Nephron progenitor cell (in vitro differentiated cells): ENCODE data around the gene RPL18A.

ENCODE experiments used
- DNase-seq: peaks from one replicate; pipeline ENCODE4 v3.0.0; 2021
- H3K27ac Mint-ChIP-seq: 2 replicates; pipeline ENCODE4 v1.8.0; 2021; ENCODE audit warnings: mild to moderate bottlenecking, moderate library complexity, mixed read lengths
- H3K27me3 Mint-ChIP-seq: 2 replicates; pipeline ENCODE4 v1.8.0; 2021; ENCODE audit warnings: mild to moderate bottlenecking, low read depth, mixed read lengths; ENCODE audit not compliant: poor library complexity
- H3K36me3 Mint-ChIP-seq: 2 replicates; pipeline ENCODE4 v1.8.0; 2021; ENCODE audit warnings: low read depth, mixed read lengths
- H3K4me1 Mint-ChIP-seq: 2 replicates; pipeline ENCODE4 v1.8.0; 2021; ENCODE audit warnings: mixed read lengths
- H3K4me3 Mint-ChIP-seq: 2 replicates; pipeline ENCODE4 v1.8.0; 2021; ENCODE audit warnings: mild to moderate bottlenecking, moderate library complexity, mixed read lengths
- H3K9me3 Mint-ChIP-seq: 2 replicates; pipeline ENCODE4 v1.8.0; 2021; ENCODE audit warnings: mild to moderate bottlenecking, moderate library complexity, mixed read lengths
- CTCF ChIP-seq: fragments of 200-600 bp; sonication (generic); IDR thresholded peaks from 2 replicates; pipeline ENCODE4 v1.5.0; 2021; ENCODE audit warnings: antibody characterized with exemption

Gene RPL18A

DNA sequence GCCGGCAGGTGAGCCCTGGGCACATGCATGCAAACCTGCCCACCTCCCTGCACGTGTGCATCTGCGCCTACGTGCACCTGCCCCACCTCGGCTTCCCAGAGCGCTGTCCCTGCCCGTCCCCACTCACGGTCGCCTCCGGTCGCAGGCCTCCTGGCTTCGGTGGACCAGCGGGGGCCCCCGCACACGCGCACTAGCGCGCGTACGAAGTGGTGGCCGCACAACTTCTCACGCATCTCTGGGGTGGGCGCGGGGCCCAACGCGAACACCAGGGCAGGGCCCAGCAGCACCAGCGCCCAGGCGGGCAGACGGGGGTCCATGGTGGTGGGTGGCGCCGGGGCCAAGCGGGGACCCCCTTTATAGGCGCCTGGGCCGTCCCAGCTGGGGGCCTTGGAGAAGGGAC is 38.5 kb upstream of the RPL18A start, which contains the start of gene INSL3:
TSS of gene INSL3 (minus strand) at position 330 of the 400 bp plus-strand sequence. CDS start at position 317, 13 bp downstream.
- no peak within 1 kb of the TSS for H3K4me3 Mint-ChIP-seq
- TF ChIP-seq CTCF = no peak
- no peaks in the 10 kb centered on the region for H3K36me3 Mint-ChIP-seq
- no peaks in the 10 kb centered on the region for H3K9me3 Mint-ChIP-seq
- H3K4me1 Mint-ChIP-seq = peaks cover 11% of the 10 kb centered on the region
- H3K27ac Mint-ChIP-seq = no peak within 1 kb of the TSS
- peaks cover 17% of the 10 kb centered on the region for H3K27me3 Mint-ChIP-seq
- DNase-seq = no peak

GRCh38 chr19:17824339-17824738 is 35.4 kb upstream of the RPL18A start:
- H3K36me3 Mint-ChIP-seq = no peaks in the 10 kb centered on the region
- no peaks in the 10 kb centered on the region for H3K9me3 Mint-ChIP-seq
- no peak for DNase-seq
- TF ChIP-seq CTCF = no peak
- H3K27me3 Mint-ChIP-seq = peaks cover 17% of the 10 kb centered on the region
- H3K4me1 Mint-ChIP-seq = peaks cover 18% of the 10 kb centered on the region
- no peak overlapping the region for H3K27ac Mint-ChIP-seq
- H3K4me3 Mint-ChIP-seq = no peak overlapping the region

DNA sequence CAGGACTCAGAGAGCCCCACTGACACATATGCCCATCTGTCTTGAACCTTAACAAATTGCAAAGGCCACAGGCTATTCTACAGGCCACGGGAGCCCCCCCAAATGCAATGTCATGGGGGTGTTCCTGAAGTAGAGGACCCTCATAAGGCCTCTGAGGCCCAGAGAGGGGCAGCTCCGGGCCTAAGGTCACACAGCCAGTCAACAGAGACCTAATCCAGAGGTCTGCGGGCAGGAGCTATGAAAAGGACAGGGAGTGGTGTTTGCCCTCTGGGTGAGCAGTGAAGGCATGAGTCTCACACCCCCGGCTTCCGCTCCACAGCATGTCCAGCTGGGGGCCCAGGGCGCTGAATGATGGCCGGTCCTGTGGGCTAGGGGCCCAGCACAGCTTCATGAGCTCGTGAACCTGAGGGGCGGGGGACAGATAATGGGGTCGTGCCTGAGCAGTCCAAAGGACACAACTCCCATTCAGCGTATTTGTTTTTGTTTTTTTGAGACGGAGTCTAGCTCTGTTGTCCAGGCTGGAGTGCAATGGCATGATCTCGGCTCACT is 33.1 kb upstream of the RPL18A start:
- no peak for DNase-seq
- Mint-ChIP-seq H3K4me3 (no peak overlapping the region), H3K4me1 (peaks cover 30% of the 10 kb centered on the region), H3K27ac (no peak overlapping the region), H3K36me3 (no peaks in the 10 kb centered on the region), H3K9me3 (no peaks in the 10 kb centered on the region), H3K27me3 (peaks cover 19% of the 10 kb centered on the region)
- TF ChIP-seq CTCF = no peak

GRCh38 chr19:17829855-17830566 is 29.7 kb upstream of the RPL18A start:
- Mint-ChIP-seq H3K36me3 (no peaks in the 10 kb centered on the region), H3K4me1 (peaks cover 23% of the 10 kb centered on the region), H3K27ac (peak overlapping the region; percentile 97), H3K9me3 (no peaks in the 10 kb centered on the region), H3K4me3 (peak overlapping the region; percentile 82), H3K27me3 (peaks cover 24% of the 10 kb centered on the region)
- peak; percentile 82 for DNase-seq
- no peak for TF ChIP-seq CTCF

DNA sequence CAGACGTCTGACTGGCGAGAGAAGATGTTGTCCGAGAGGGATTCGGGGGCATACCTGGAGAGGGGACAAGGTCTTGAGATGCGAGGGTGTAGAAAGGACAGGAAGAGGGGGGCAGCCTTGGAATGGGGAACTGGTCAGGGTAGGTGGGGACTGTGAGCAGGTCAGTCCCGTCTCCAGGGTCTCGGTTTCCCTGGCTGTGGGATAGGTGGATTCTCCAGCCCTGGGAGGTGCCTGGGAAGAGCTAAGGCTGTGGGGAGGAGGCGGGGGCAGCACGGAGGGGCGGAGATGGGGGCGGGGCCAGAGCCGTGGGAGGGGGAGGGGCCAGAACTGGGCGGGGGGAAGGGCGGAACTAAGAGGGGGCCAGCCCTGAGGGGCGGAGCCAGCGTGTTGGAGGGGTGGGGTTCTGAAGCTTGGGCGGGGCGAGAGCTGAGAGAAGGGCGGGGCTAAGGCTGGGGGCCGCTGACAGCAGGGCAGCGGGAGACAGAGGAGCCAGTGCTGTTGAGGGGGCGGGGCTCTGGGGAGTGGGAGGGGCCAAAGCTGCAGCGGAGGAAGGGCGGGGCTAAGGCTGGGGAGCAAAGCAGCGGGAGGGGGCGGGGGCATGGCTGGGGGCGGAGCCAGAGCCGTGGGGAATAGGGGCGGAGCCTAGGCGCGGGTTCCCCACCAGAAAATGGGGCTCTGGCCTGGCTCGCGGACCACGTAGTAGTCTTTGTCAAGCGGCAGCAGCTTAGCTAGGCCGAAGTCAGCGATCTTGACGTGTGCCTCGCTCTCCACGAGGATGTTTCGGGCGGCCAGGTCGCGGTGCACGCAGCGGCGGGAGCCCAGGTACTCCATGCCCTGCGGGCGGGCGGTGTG is 28.9 kb upstream of the RPL18A start:
- no peaks in the 10 kb centered on the region for H3K36me3 Mint-ChIP-seq
- peak overlapping the region; percentile 82 for H3K4me3 Mint-ChIP-seq
- H3K9me3 Mint-ChIP-seq = no peaks in the 10 kb centered on the region
- peaks cover 30% of the 10 kb centered on the region for H3K27me3 Mint-ChIP-seq
- H3K27ac Mint-ChIP-seq = peak overlapping the region; percentile 97
- DNase-seq = peak; percentile 96
- no peak for TF ChIP-seq CTCF
- peaks cover 31% of the 10 kb centered on the region for H3K4me1 Mint-ChIP-seq
